ENCODE data around the gene TTC23L.
"Not testable (repeated sequence)": the region's sequence is repeated elsewhere in the genome, so short reads cannot be mapped to it uniquely, and the experiment has no call there.

Gene TTC23L

DNA sequence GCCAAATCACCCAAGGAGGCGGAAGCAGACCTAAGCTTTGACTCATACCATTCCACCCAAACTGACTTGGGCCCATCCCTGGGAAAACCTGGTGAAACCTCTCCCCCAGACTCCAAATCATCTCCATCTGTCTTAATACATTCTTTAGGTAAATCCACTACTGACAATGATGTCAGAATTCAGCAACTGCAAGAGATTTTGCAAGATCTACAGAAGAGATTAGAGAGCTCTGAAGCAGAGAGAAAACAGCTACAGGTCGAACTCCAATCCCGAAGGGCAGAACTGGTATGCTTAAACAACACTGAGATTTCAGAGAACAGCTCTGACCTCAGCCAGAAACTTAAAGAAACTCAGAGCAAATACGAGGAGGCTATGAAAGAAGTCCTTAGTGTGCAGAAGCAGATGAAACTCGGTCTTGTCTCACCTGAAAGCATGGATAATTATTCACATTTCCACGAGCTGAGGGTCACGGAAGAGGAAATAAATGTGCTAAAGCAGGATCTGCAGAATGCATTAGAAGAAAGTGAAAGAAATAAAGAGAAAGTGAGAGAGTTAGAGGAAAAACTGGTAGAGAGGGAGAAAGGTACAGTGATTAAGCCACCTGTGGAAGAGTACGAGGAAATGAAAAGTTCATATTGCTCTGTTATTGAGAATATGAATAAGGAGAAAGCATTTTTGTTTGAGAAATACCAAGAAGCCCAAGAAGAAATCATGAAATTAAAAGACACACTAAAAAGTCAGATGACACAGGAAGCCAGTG, 15.8 kb upstream of the TTC23L start:
- Histone ChIP-seq H3K9me3 (ENCODE audit: control insufficient read depth, insufficient read depth, low read length) (no peaks in the 10 kb centered on the region), H3K9ac (ENCODE audit: low read depth, low read length) (no peak overlapping the region), H3K4me1 (ENCODE audit: insufficient read depth, low read length) (no peaks in the 10 kb centered on the region), H3K36me3 (ENCODE audit: insufficient read depth, low read length) (peaks cover 48% of the 10 kb centered on the region)

DNA sequence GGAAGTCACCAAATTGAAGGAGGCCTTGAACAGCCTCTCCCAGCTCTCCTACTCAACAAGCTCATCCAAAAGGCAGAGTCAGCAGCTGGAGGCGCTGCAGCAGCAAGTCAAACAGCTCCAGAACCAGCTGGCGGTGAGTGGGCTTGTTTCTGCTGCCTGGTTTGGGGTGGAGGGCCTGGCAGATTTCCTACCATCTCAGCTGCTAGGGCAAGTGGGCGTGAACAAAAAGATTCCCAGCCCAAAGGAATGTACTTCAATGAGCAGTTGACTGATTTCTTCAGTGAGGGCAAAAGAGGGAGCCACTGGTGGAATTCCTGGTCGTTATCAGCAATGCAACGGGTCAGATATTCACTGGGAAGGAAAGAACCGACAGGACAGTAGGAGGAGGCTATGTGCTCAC, 12.6 kb upstream of the TTC23L start:
- Histone ChIP-seq H3K9ac (ENCODE audit: low read depth, low read length) (no peak overlapping the region), H3K4me1 (ENCODE audit: insufficient read depth, low read length) (no peaks in the 10 kb centered on the region), H3K9me3 (ENCODE audit: control insufficient read depth, insufficient read depth, low read length) (no peaks in the 10 kb centered on the region), H3K36me3 (ENCODE audit: insufficient read depth, low read length) (peaks cover 53% of the 10 kb centered on the region)

DNA sequence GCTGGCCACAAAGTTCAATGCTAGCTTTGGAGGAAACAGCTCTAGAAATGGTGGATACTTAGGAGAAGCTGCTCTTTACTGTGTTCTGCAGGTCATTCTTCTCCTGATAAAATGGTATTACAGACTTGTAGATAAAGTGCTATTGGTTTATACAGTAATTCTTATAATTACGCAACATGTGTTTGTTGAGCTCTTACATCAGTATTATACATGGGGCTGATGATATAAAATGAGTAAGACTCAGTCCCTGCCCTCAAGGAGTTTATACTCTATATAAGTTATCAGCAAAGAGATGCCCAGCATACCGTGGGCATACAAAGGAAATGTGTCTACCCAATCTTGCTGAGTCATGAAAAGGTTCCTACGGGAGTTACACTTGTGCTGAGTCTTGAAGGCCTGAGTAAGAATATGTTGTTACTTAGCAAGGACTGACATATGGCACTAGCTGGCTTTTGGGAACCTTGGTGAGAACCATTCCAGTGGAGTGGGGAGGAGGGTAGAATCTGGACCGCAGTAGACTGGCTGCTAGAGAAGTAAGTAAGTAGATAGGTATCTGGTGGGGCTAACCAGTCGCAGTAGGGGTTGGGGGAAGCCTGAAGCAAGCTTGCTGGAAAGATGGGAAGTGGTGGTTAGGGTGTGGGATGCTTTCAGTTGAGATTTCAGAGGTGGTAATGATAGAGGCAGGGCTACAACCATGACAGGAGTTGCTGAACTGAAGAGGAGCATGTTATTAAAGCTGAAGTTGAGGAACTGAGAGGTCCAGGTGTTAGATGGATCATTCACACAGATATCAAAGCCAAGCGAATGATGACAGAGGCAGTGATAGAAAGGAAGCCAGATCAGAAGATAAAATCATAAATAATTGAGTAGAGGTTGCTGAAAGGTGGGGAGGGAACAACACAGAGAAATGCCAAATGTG, 11.1 kb upstream of the TTC23L start:
- Histone ChIP-seq H3K36me3 (ENCODE audit: insufficient read depth, low read length) (peaks cover 55% of the 10 kb centered on the region), H3K9ac (ENCODE audit: low read depth, low read length) (no peak overlapping the region), H3K9me3 (ENCODE audit: control insufficient read depth, insufficient read depth, low read length) (no peaks in the 10 kb centered on the region), H3K4me1 (ENCODE audit: insufficient read depth, low read length) (no peaks in the 10 kb centered on the region)

DNA sequence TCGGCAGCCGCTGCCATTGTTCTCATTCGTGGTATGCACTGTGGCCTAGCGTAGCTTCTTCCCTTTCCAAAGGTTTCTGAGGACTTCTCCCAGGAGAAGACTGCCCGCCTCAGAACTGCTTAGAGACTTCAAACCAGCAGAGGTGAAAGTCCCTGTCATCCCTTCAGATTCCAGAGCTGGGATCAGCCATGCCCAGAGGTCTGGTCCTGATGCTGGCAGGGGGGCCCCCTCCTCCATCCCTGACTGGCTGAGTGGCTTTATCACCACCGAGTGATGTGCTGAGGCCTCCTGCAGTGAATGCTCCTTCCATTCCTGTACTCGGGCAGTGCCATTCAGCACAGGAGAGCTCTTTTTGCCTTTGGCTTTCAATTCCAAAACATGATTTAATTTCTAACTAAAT, 8.1 kb upstream of the TTC23L start:
- not testable (repeated sequence) for H3K9me3 ChIP-seq (ENCODE audit: control insufficient read depth, insufficient read depth, low read length); H3K4me1 ChIP-seq (ENCODE audit: insufficient read depth, low read length); H3K9ac ChIP-seq (ENCODE audit: low read depth, low read length)
- H3K36me3 ChIP-seq (ENCODE audit: insufficient read depth, low read length), result peaks cover 37% of the 10 kb centered on the region

DNA sequence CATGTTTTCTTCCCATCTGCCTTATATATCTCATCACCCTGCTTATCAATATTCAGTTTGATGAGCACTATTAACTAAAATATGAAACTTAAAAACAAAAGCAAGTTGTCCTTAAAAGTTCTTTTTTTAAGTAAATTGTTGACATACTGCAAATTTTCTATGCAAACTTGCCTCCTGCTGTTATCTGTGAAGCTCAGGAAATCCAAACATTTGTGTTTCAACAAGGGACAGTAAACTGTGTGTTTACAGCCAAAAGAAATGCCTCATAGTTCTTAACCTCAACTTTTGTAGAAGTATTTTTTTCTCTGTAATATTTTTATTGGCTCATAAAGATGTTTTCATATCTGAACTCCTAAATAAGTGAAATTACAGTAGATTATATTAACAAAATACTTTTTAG, 7.7 kb upstream of the TTC23L start:
- Histone ChIP-seq H3K9me3 (ENCODE audit: control insufficient read depth, insufficient read depth, low read length) (peaks cover 5% of the 10 kb centered on the region; the same call in 1 of the 2 replicates), H3K4me1 (ENCODE audit: insufficient read depth, low read length) (no peaks in the 10 kb centered on the region; the same call in 1 of the 2 replicates), H3K9ac (ENCODE audit: low read depth, low read length) (no peak overlapping the region), H3K36me3 (ENCODE audit: insufficient read depth, low read length) (peaks cover 35% of the 10 kb centered on the region)

DNA sequence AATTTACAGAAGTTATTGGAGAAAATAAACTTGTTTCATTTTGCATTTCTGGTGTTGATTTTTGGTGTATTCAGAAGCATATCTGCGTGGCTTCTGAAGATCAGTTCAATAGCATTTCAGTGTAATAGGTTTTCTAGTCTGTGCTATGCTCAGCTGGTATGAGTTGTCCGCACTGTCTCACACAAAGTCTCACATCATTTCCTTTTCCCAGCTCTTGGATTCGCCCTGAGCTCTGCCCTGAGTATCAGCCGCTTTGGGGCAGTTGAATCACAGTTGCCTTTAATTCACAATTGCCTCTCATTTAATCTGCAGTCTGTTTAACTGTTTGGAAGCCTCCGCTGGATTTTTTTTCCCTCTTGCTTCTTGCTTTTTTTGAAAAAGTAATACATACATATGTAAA, 6.4 kb upstream of the TTC23L start:
- Histone ChIP-seq H3K9me3 (ENCODE audit: control insufficient read depth, insufficient read depth, low read length) (peaks cover 5% of the 10 kb centered on the region; the same call in 1 of the 2 replicates), H3K4me1 (ENCODE audit: insufficient read depth, low read length) (no peaks in the 10 kb centered on the region; the same call in 1 of the 2 replicates), H3K9ac (ENCODE audit: low read depth, low read length) (no peak overlapping the region), H3K36me3 (ENCODE audit: insufficient read depth, low read length) (peaks cover 25% of the 10 kb centered on the region)

DNA sequence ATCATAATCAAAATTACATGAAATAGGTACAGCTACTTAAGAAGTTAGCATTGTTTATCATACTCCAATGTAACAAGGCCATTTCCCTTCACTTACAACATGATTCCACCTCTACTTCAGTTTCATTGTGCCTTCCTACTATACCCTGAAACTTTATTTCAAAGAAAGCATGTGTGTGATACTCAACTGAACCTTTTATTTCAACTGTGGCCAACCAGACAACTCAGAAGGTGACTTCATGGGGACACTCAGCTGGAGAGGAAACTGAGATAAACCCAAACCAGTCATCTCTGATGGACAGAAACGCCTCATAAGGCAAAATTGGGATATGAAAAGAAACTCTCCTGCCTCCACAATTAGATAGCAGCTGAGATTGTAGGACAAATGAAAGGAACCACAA, 5.9 kb upstream of the TTC23L start:
- Histone ChIP-seq H3K36me3 (ENCODE audit: insufficient read depth, low read length) (peaks cover 19% of the 10 kb centered on the region), H3K9ac (ENCODE audit: low read depth, low read length) (no peak overlapping the region), H3K9me3 (ENCODE audit: control insufficient read depth, insufficient read depth, low read length) (peaks cover 5% of the 10 kb centered on the region; the same call in 1 of the 2 replicates), H3K4me1 (ENCODE audit: insufficient read depth, low read length) (peaks cover under 1% of the 10 kb centered on the region; the same call in 1 of the 2 replicates)

DNA sequence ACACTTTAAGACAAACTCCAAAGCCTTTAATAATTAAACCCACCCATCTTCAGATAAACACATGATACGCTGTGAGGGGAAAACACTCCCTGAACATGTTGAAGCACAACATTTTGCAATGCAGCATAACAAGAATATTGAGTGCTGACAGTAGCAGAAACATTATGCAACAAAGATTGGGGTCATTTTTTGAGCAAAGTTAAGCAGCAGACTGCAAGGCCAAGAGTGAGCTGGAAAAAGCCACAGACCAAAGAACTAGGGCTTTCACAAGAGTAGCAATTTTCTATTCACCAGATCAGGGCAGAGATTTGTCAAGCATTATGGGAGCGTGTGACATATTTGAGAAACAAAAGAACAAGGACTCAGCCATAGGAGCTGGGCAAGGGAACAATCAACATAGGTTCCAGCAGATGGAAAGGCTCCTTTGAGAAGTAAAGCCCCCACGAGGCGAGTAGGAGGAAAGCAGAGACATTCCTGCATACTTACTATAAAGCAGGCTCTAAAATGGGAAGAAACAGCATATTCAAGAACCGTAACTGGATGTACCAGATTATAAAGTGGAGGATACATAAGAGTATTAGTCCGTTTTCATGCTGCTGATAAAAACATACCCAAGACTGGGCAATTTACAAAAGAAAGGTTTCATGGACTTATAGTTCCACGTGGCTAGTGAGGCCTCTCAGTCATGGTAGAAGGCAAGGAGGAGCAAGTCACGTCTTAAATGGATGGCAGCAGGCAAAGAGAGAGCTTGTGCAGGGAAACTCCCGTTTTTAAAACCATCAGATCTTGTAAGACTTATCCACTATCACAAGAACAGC, 4.8 kb upstream of the TTC23L start:
- peaks cover 5% of the 10 kb centered on the region; the same call in 1 of the 2 replicates for H3K9me3 ChIP-seq (ENCODE audit: control insufficient read depth, insufficient read depth, low read length)
- peaks cover 4% of the 10 kb centered on the region; the same call in 1 of the 2 replicates for H3K4me1 ChIP-seq (ENCODE audit: insufficient read depth, low read length)
- H3K9ac ChIP-seq (ENCODE audit: low read depth, low read length), result no peak overlapping the region
- H3K36me3 ChIP-seq (ENCODE audit: insufficient read depth, low read length), result peaks cover 16% of the 10 kb centered on the region

DNA sequence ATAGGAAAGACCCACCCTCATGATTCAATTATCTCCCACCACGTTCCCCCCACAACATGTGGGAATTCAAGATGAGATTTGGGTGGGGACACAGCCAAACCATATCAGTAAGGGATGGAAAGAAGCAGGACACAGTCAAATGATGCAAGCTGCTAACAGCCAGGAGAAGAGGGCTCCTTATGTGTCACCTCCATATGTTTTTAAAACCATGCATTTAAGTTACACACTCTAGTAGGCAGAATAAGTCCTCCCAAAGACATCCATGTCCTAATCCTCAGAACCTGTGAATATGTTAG, 4.2 kb upstream of the TTC23L start:
- H3K36me3 ChIP-seq (ENCODE audit: insufficient read depth, low read length), result peaks cover 16% of the 10 kb centered on the region
- peaks cover 4% of the 10 kb centered on the region; the same call in 1 of the 2 replicates for H3K4me1 ChIP-seq (ENCODE audit: insufficient read depth, low read length)
- H3K9ac ChIP-seq (ENCODE audit: low read depth, low read length), result no peak overlapping the region
- peaks cover 5% of the 10 kb centered on the region; the same call in 1 of the 2 replicates for H3K9me3 ChIP-seq (ENCODE audit: control insufficient read depth, insufficient read depth, low read length)

DNA sequence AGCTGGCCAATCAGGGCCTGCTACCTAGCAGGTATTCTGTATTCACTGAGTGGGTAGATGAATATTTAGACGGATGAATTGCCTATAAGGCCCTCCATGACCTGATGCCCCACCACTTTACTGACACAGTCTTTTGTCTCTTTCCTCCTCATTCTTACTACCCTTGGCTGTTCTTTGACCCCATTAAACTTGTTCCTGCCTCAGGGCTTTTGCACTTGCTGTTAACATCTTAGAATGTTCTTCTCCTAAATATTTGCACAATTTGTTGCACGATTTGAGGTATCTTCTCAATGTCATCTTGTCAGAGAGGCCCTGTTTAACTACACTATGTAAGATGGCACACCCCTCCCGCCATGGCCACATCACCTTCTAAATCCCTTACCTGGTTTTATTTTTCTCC, 3.3 kb upstream of the TTC23L start:
- Histone ChIP-seq H3K4me1 (ENCODE audit: insufficient read depth, low read length) (peaks cover 4% of the 10 kb centered on the region; the same call in 1 of the 2 replicates), H3K9ac (ENCODE audit: low read depth, low read length) (no peak overlapping the region)

DNA sequence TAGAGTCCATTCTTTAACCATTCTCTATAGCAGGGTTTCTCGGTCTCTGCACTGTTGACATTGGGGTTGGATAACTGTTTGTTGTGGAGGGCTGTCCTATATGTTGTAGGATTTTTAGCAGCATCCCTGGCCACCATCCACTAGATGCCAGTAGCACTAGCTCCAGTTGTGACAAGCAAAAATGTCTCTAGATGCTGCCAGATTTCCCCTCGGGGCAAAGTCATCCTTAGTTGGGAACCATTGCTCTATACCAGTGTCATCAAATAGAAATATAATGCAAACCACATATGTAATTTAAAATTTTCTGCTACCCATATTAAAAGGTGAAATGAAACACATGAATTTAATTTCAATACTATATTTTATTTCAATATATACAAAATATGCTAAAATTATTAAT, 2.9 kb downstream of the TTC23L start:
- Histone ChIP-seq H3K9me3 (ENCODE audit: control insufficient read depth, insufficient read depth, low read length) (no peaks in the 10 kb centered on the region), H3K9ac (ENCODE audit: low read depth, low read length) (no peak overlapping the region), H3K4me1 (ENCODE audit: insufficient read depth, low read length) (0 out of 2 replicates have a peak, but pooled peaks cover 4% of the 10 kb centered on the region), H3K36me3 (ENCODE audit: insufficient read depth, low read length) (peaks cover 12% of the 10 kb centered on the region; the same call in 1 of the 2 replicates)

More for the DNA sequence above, 3.3 kb upstream of the TTC23L start:
- H3K36me3 ChIP-seq (ENCODE audit: insufficient read depth, low read length), result peaks cover 11% of the 10 kb centered on the region
- H3K9me3 ChIP-seq (ENCODE audit: control insufficient read depth, insufficient read depth, low read length), result peaks cover 5% of the 10 kb centered on the region; the same call in 1 of the 2 replicates

DNA sequence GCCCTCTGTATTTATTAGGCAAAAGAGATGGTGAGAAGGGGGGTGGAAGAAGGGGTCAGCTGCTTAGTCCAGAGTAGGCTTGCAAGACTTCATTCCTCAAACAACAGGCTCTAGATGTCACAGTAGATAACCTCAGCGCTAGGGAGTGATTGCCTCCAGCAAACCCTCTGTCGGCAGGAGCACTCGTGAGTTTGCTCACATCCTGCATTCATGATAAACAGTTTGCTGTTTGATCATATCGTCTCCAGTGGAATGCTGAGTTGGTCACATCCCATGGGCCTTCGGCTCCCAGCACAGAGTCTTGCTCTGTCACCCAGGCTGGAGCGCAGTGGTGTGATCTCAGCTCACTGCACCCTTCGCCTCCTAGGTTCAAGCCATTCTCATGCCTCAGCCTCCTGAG, 3.6 kb downstream of the TTC23L start:
- no peak overlapping the region for H3K9ac ChIP-seq (ENCODE audit: low read depth, low read length)
- H3K9me3 ChIP-seq (ENCODE audit: control insufficient read depth, insufficient read depth, low read length), result no peaks in the 10 kb centered on the region
- peaks cover 14% of the 10 kb centered on the region; the same call in 1 of the 2 replicates for H3K36me3 ChIP-seq (ENCODE audit: insufficient read depth, low read length)
- H3K4me1 ChIP-seq (ENCODE audit: insufficient read depth, low read length), result 0 out of 2 replicates have a peak, but pooled peaks cover 4% of the 10 kb centered on the region

DNA sequence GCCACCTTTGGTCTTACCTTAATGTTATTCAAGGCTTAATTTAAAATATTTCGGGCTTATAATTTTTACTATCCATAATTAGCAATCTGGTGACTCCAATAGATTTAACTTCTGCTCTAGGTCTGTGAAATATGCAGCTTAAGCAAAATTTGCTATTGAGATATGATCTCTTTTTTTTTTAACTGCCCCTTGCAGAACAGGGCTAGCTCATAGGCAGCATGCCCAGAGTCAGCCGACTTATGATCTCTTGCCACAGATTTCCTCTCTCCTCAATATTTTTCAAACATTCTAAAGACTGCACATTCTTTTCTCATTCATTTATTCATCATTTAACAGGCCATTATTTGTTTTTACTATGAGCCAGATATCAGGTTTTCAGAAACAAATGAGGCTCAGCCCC, 4.5 kb downstream of the TTC23L start:
- peaks cover 15% of the 10 kb centered on the region; the same call in 1 of the 2 replicates for H3K36me3 ChIP-seq (ENCODE audit: insufficient read depth, low read length)
- no peak overlapping the region for H3K9ac ChIP-seq (ENCODE audit: low read depth, low read length)
- no peaks in the 10 kb centered on the region for H3K4me1 ChIP-seq (ENCODE audit: insufficient read depth, low read length)
- no peaks in the 10 kb centered on the region for H3K9me3 ChIP-seq (ENCODE audit: control insufficient read depth, insufficient read depth, low read length)

DNA sequence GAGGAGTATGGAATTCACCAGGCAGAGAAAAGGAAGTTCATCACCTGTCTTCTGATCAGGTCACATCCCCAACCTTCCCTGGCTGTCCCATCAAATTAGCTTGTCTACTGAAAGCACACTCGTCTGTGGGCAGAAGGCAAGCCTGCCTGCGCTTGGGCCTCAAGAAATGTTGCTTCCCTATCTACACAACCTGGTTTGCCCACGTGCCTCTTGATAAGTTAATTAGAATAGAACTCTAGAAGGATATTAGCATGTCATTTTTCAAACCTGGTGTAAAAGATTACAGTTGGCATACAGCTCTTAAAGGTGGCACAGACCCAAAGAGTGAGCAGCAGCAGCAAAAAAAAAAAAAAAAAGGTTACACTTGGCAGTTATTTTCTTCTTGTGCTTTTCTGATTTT, 5.1 kb downstream of the TTC23L start:
- Histone ChIP-seq H3K9me3 (ENCODE audit: control insufficient read depth, insufficient read depth, low read length) (no peaks in the 10 kb centered on the region), H3K4me1 (ENCODE audit: insufficient read depth, low read length) (no peaks in the 10 kb centered on the region), H3K36me3 (ENCODE audit: insufficient read depth, low read length) (peaks cover 17% of the 10 kb centered on the region; the same call in 1 of the 2 replicates)

More for the DNA sequence above, 5.1 kb downstream of the TTC23L start:
- no peak overlapping the region for H3K9ac ChIP-seq (ENCODE audit: low read depth, low read length)
